NCI-H82 treated with DMSO at 0.1 percent for 48 hours (cell line): ENCODE data around the gene LDLRAD4.

Experiments used
- DNase-seq: peaks from one replicate; lab custom pipeline; 2025; ENCODE audit not compliant: unreplicated experiment; lab: John Stamatoyannopoulos, UW

The LDLRAD4 gene

GRCh38 chr18:13201292-13201691 lies 17.3 kb upstream of the LDLRAD4 start:
- no peak for DNase-seq

GRCh38 chr18:13202571-13202970 lies 16.0 kb upstream of the LDLRAD4 start:
- no peak for DNase-seq

GRCh38 chr18:13206301-13206700 lies 12.3 kb upstream of the LDLRAD4 start:
- no peak for DNase-seq

- DNase-seq: no peak
Measured at GRCh38 chr18:13207294-13207693, 11.3 kb upstream of the LDLRAD4 start.

GRCh38 chr18:13211534-13211933 lies 7.0 kb upstream of the LDLRAD4 start:
- no peak for DNase-seq

GRCh38 chr18:13213036-13213795 lies 5.3 kb upstream of the LDLRAD4 start:
- no peak for DNase-seq

GRCh38 chr18:13214609-13215008 lies 4.0 kb upstream of the LDLRAD4 start:
- DNase-seq: no peak

GRCh38 chr18:13216092-13216582 lies 2.4 kb upstream of the LDLRAD4 start:
- DNase-seq: peak; percentile 24

GRCh38 chr18:13216711-13217465 lies 1.7 kb upstream of the LDLRAD4 start:
- DNase-seq: no peak

GRCh38 chr18:13217466-13217961 lies 1.0 kb upstream of the LDLRAD4 start:
- no peak for DNase-seq

- no peak for DNase-seq
Measured at GRCh38 chr18:13217971-13218367, 591 bp upstream of the LDLRAD4 start.

- no peak for DNase-seq
Measured at GRCh38 chr18:13218997-13219396, 437 bp downstream of the LDLRAD4 start.

GRCh38 chr18:13219593-13220159 lies 1.1 kb downstream of the LDLRAD4 start:
- no peak for DNase-seq

GRCh38 chr18:13220361-13220991 lies 1.9 kb downstream of the LDLRAD4 start:
- no peak for DNase-seq

- no peak for DNase-seq
Measured at GRCh38 chr18:13221869-13222855, 3.6 kb downstream of the LDLRAD4 start.

- no peak for DNase-seq
Measured at GRCh38 chr18:13222856-13223281, 4.3 kb downstream of the LDLRAD4 start.

- DNase-seq: no peak
Measured at GRCh38 chr18:13223311-13224143, 5.0 kb downstream of the LDLRAD4 start.

GRCh38 chr18:13225261-13225660 lies 6.7 kb downstream of the LDLRAD4 start:
- DNase-seq: no peak

- no peak for DNase-seq
Measured at GRCh38 chr18:13226533-13227144, 8.1 kb downstream of the LDLRAD4 start.
